GM23338 (cell line): ENCODE data around the gene MRPS18B. TPM values are rescaled to one million over a fixed set of nuclear protein-coding genes. Genes with fewer than 3 reads are reported as not detected.
A peak's percentile ranks its signal among the peaks of the same experiment; 100 is the strongest.

ENCODE experiments used
- ATAC-seq: fragments of 200-7000 bp; cut with Tn5 transposase; 3 replicates; pipeline ENCODE4 v1.9.1; 2020
- DNase-seq: peaks from one replicate; pipeline ENCODE4 v3.0.0-alpha.2; 2015; ENCODE audit warnings: low spot score
- H2AFZ ChIP-seq: fragments of 200-600 bp; sonication (generic); 2 replicates; pipeline ENCODE4 v1.8.0; 2016; ENCODE audit warnings: antibody characterized with exemption, mild to moderate bottlenecking, moderate library complexity
- H3F3A ChIP-seq: fragments of 200-600 bp; sonication (generic); replicated peaks from 2 replicates; pipeline ENCODE4 v1.8.0; 2017; ENCODE audit warnings: antibody characterized with exemption, mixed run types, low read depth
- H3K27ac ChIP-seq: fragments of 200-600 bp; sonication (generic); 2 replicates; pipeline ENCODE4 v1.6.1; 2016; ENCODE audit warnings: low read depth
- H3K27me3 ChIP-seq: fragments of 200-600 bp; sonication (generic); 2 replicates; pipeline ENCODE4 v1.8.0; 2016; ENCODE audit warnings: mild to moderate bottlenecking, mixed run types, moderate library complexity; ENCODE audit not compliant: insufficient read depth
- H3K36me3 ChIP-seq: fragments of 200-600 bp; sonication (generic); 2 replicates; pipeline ENCODE4 v1.8.0; 2016; ENCODE audit warnings: mild to moderate bottlenecking; ENCODE audit not compliant: insufficient read depth
- H3K4me1 ChIP-seq: fragments of 200-600 bp; sonication (generic); 2 replicates; pipeline ENCODE4 v1.8.0; 2016; ENCODE audit warnings: mild to moderate bottlenecking, moderate library complexity; ENCODE audit not compliant: insufficient read depth
- H3K4me2 ChIP-seq: fragments of 200-600 bp; sonication (generic); 2 replicates; pipeline ENCODE4 v1.7.1; 2017; ENCODE audit warnings: mixed run types
- H3K4me3 ChIP-seq: fragments of 200-600 bp; sonication (generic); 2 replicates; pipeline ENCODE4 v1.6.1; 2016; ENCODE audit warnings: mixed run types
- H3K79me2 ChIP-seq: fragments of 200-600 bp; sonication (generic); replicated peaks from 2 replicates; pipeline ENCODE4 v1.8.0; 2017; ENCODE audit warnings: mild to moderate bottlenecking; ENCODE audit not compliant: insufficient read depth
- H3K9me2 ChIP-seq: fragments of 200-600 bp; sonication (generic); 2 replicates; pipeline ENCODE4 v1.8.0; 2017; ENCODE audit not compliant: insufficient read depth
- H4K20me1 ChIP-seq: fragments of 200-600 bp; sonication (generic); replicated peaks from 2 replicates; pipeline ENCODE4 v1.8.0; 2017; ENCODE audit warnings: mild to moderate bottlenecking; ENCODE audit not compliant: insufficient read depth
- H3K27ac Mint-ChIP-seq: 2 replicates; pipeline ENCODE4 v1.8.0; 2020; ENCODE audit warnings: inconsistent platforms, mild to moderate bottlenecking, moderate library complexity, mixed read lengths
- H3K27me3 Mint-ChIP-seq: 3 replicates; pipeline ENCODE4 v1.8.0; 2022; ENCODE audit warnings: low read depth, mild to moderate bottlenecking, moderate library complexity, mixed read lengths, inconsistent platforms; ENCODE audit not compliant: insufficient read depth, poor library complexity
- H3K36me3 Mint-ChIP-seq: 3 replicates; pipeline ENCODE4 v1.8.0; 2021; ENCODE audit warnings: low read depth, mild to moderate bottlenecking, inconsistent platforms, moderate library complexity, mixed read lengths
- H3K4me1 Mint-ChIP-seq: 3 replicates; pipeline ENCODE4 v1.8.0; 2020; ENCODE audit warnings: mild to moderate bottlenecking, inconsistent platforms, mixed read lengths
- H3K4me3 Mint-ChIP-seq: 3 replicates; pipeline ENCODE4 v1.8.0; 2021; ENCODE audit warnings: moderate library complexity, mild to moderate bottlenecking, inconsistent platforms, mixed read lengths
- H3K9me3 Mint-ChIP-seq: 3 replicates; pipeline ENCODE4 v1.8.0; 2020; ENCODE audit warnings: moderate library complexity, mild to moderate bottlenecking, inconsistent platforms, mixed read lengths
- CREB1 ChIP-seq: fragments of 250-450 bp; sonication (Bioruptor Pico); IDR thresholded peaks from 2 replicates; pipeline ENCODE4 v1.5.0; 2020; ENCODE audit warnings: low read depth, mild to moderate bottlenecking, moderate library complexity
- ETS1 ChIP-seq: IDR thresholded peaks from 2 replicates; pipeline ENCODE4 v1.6.1; 2016; ENCODE audit warnings: antibody characterized with exemption
- EZH2 ChIP-seq: fragments of 200-600 bp; sonication (generic); IDR thresholded peaks from one replicate; pipeline ENCODE4 v1.8.0; 2017; ENCODE audit warnings: antibody characterized with exemption, mild to moderate bottlenecking, low read depth; ENCODE audit not compliant: unreplicated experiment
- JUNB ChIP-seq: IDR thresholded peaks from one replicate; pipeline ENCODE4 v1.6.1; 2016; ENCODE audit warnings: antibody characterized with exemption; ENCODE audit not compliant: unreplicated experiment
- NANOG ChIP-seq: IDR thresholded peaks from 2 replicates; pipeline ENCODE4 v1.6.1; 2016; ENCODE audit warnings: antibody characterized with exemption, borderline replicate concordance
- POLR2AphosphoS5 ChIP-seq: IDR thresholded peaks from 2 replicates; pipeline ENCODE4 v1.6.1; 2016; ENCODE audit warnings: antibody characterized with exemption, low read depth
- ZNF114 ChIP-seq: fragments of 250-450 bp; sonication (Bioruptor Pico); IDR thresholded peaks from 2 replicates; pipeline ENCODE4 v1.5.0; 2020; ENCODE audit warnings: mild to moderate bottlenecking, moderate library complexity
- polyA plus RNA-seq: library from polyadenylated mRNA; unstranded; fragments of >200 nt; fragmentation: Nextera tagmentation; extraction: Ambion mirVana; gene quantifications from 2 replicates; pipeline ENCODE4 v1.2.1, GENCODE V29; 2016
- total RNA-seq: library from RNA; depleted of rRNA; stranded (reverse); fragments of >200 nt; shearing (Covaris generic); gene quantifications from 2 replicates; pipeline ENCODE4 v1.2.3, GENCODE V29; 2014
- TF ChIP-seq, protein P1 (sequence below): IDR thresholded peaks from one replicate; pipeline ENCODE4 v1.6.1; 2018; ENCODE audit warnings: antibody characterized with exemption; ENCODE audit not compliant: unreplicated experiment
- TF ChIP-seq, protein P2 (sequence below): fragments of 250-450 bp; sonication (Bioruptor Pico); IDR thresholded peaks from 2 replicates; pipeline ENCODE4 v1.5.0; 2020; ENCODE audit warnings: mild to moderate bottlenecking, moderate library complexity
- TF ChIP-seq, protein P3 (sequence below), 2 experiments: fragments of 200-600 bp in 1 of 2; sonication (generic) in 1 of 2; conservative IDR thresholded peaks; 2 replicates each; pipeline versions ENCODE4 v1.5.1 to v1.6.1; 2016 to 2017; ENCODE audit warnings: antibody characterized with exemption in 2 of 2, low read depth in 2 of 2, mild to moderate bottlenecking in 2 of 2, moderate library complexity in 1 of 2

Gene MRPS18B
- total and polyA plus RNA-seq, 2 experiments from 2014 or later: 49.2 to 73.6 TPM

- ATAC-seq (peak; percentile 90), DNase-seq (peak; percentile 99)
- peaks cover 31% of the 10 kb centered on the region for H3K36me3 Mint-ChIP-seq
- Histone ChIP-seq H3K36me3 (peaks cover 13% of the 10 kb centered on the region; the same call in 1 of the 2 replicates), H3K9me2 (no peaks in the 10 kb centered on the region), H2AFZ (peak within 1 kb of the TSS; percentile 54), H3K4me2 (peak within 1 kb of the TSS; percentile 89), H3K4me3 (peak within 1 kb of the TSS; percentile 71), H3K4me1 (no peaks in the 10 kb centered on the region; the same call in 1 of the 2 replicates), H3K27me3 (no peaks in the 10 kb centered on the region), H3K27ac (no peak within 1 kb of the TSS), H3F3A (0 out of 2 replicates have a peak, but pooled peaks cover 3% of the 10 kb centered on the region), H4K20me1 (no peaks in the 10 kb centered on the region; the same call in 1 of the 2 replicates), H3K79me2 (peaks cover 11% of the 10 kb centered on the region)
- H3K4me3 Mint-ChIP-seq: peak within 1 kb of the TSS; percentile 94
- peaks cover 5% of the 10 kb centered on the region for H3K4me1 Mint-ChIP-seq
- H3K27ac Mint-ChIP-seq: no peak within 1 kb of the TSS; the same call in 1 of the 2 replicates
- no peaks in the 10 kb centered on the region for H3K9me3 Mint-ChIP-seq
- TF ChIP-seq JUNB (no peak), EZH2 (no peak), NANOG (no peak), ETS1 (peak; percentile 46; the same call in 1 of the 2 replicates), ZNF114 (no peak), POLR2AphosphoS5 (peak; percentile 70; the same call in 1 of the 2 replicates), CREB1 (CRISPR knock-in tag) (peak; percentile 6; the same call in 1 of the 2 replicates)
- TF ChIP-seq, protein P1, sequence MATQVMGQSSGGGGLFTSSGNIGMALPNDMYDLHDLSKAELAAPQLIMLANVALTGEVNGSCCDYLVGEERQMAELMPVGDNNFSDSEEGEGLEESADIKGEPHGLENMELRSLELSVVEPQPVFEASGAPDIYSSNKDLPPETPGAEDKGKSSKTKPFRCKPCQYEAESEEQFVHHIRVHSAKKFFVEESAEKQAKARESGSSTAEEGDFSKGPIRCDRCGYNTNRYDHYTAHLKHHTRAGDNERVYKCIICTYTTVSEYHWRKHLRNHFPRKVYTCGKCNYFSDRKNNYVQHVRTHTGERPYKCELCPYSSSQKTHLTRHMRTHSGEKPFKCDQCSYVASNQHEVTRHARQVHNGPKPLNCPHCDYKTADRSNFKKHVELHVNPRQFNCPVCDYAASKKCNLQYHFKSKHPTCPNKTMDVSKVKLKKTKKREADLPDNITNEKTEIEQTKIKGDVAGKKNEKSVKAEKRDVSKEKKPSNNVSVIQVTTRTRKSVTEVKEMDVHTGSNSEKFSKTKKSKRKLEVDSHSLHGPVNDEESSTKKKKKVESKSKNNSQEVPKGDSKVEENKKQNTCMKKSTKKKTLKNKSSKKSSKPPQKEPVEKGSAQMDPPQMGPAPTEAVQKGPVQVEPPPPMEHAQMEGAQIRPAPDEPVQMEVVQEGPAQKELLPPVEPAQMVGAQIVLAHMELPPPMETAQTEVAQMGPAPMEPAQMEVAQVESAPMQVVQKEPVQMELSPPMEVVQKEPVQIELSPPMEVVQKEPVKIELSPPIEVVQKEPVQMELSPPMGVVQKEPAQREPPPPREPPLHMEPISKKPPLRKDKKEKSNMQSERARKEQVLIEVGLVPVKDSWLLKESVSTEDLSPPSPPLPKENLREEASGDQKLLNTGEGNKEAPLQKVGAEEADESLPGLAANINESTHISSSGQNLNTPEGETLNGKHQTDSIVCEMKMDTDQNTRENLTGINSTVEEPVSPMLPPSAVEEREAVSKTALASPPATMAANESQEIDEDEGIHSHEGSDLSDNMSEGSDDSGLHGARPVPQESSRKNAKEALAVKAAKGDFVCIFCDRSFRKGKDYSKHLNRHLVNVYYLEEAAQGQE: no peak
- TF ChIP-seq, protein P2, sequence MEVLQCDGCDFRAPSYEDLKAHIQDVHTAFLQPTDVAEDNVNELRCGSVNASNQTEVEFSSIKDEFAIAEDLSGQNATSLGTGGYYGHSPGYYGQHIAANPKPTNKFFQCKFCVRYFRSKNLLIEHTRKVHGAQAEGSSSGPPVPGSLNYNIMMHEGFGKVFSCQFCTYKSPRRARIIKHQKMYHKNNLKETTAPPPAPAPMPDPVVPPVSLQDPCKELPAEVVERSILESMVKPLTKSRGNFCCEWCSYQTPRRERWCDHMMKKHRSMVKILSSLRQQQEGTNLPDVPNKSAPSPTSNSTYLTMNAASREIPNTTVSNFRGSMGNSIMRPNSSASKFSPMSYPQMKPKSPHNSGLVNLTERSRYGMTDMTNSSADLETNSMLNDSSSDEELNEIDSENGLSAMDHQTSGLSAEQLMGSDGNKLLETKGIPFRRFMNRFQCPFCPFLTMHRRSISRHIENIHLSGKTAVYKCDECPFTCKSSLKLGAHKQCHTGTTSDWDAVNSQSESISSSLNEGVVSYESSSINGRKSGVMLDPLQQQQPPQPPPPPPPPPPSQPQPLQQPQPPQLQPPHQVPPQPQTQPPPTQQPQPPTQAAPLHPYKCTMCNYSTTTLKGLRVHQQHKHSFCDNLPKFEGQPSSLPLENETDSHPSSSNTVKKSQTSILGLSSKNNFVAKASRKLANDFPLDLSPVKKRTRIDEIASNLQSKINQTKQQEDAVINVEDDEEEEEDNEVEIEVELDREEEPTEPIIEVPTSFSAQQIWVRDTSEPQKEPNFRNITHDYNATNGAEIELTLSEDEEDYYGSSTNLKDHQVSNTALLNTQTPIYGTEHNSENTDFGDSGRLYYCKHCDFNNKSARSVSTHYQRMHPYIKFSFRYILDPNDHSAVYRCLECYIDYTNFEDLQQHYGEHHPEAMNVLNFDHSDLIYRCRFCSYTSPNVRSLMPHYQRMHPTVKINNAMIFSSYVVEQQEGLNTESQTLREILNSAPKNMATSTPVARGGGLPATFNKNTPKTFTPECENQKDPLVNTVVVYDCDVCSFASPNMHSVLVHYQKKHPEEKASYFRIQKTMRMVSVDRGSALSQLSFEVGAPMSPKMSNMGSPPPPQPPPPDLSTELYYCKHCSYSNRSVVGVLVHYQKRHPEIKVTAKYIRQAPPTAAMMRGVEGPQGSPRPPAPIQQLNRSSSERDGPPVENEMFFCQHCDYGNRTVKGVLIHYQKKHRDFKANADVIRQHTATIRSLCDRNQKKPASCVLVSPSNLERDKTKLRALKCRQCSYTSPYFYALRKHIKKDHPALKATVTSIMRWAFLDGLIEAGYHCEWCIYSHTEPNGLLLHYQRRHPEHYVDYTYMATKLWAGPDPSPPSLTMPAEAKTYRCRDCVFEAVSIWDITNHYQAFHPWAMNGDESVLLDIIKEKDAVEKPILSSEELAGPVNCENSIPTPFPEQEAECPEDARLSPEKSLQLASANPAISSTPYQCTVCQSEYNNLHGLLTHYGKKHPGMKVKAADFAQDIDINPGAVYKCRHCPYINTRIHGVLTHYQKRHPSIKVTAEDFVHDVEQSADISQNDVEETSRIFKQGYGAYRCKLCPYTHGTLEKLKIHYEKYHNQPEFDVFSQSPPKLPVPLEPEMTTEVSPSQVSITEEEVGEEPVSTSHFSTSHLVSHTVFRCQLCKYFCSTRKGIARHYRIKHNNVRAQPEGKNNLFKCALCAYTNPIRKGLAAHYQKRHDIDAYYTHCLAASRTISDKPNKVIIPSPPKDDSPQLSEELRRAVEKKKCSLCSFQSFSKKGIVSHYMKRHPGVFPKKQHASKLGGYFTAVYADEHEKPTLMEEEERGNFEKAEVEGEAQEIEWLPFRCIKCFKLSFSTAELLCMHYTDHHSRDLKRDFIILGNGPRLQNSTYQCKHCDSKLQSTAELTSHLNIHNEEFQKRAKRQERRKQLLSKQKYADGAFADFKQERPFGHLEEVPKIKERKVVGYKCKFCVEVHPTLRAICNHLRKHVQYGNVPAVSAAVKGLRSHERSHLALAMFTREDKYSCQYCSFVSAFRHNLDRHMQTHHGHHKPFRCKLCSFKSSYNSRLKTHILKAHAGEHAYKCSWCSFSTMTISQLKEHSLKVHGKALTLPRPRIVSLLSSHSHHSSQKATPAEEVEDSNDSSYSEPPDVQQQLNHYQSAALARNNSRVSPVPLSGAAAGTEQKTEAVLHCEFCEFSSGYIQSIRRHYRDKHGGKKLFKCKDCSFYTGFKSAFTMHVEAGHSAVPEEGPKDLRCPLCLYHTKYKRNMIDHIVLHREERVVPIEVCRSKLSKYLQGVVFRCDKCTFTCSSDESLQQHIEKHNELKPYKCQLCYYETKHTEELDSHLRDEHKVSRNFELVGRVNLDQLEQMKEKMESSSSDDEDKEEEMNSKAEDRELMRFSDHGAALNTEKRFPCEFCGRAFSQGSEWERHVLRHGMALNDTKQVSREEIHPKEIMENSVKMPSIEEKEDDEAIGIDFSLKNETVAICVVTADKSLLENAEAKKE (CRISPR knock-in tag): no peak
- TF ChIP-seq, protein P3, sequence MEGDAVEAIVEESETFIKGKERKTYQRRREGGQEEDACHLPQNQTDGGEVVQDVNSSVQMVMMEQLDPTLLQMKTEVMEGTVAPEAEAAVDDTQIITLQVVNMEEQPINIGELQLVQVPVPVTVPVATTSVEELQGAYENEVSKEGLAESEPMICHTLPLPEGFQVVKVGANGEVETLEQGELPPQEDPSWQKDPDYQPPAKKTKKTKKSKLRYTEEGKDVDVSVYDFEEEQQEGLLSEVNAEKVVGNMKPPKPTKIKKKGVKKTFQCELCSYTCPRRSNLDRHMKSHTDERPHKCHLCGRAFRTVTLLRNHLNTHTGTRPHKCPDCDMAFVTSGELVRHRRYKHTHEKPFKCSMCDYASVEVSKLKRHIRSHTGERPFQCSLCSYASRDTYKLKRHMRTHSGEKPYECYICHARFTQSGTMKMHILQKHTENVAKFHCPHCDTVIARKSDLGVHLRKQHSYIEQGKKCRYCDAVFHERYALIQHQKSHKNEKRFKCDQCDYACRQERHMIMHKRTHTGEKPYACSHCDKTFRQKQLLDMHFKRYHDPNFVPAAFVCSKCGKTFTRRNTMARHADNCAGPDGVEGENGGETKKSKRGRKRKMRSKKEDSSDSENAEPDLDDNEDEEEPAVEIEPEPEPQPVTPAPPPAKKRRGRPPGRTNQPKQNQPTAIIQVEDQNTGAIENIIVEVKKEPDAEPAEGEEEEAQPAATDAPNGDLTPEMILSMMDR (conservative IDR thresholded peaks at IDR 0.05; ENCODE audit: low read depth in 2 of 2): peak; percentile 86 to 96
- H3K27me3 Mint-ChIP-seq: peaks cover 4% of the 10 kb centered on the region
These were observed 55.0 kb downstream of the MRPS18B start, which contains the start of gene DHX16 for GRCh38 chr6:30672445-30673253. DHX16 (minus strand) TSS chr6:30673006; CDS start chr6:30672841, 165 bp downstream.
